ENCODE data around the gene CASK. TPM values are rescaled to one million over a fixed set of nuclear protein-coding genes. Genes with fewer than 3 reads are reported as not detected.

Gene CASK
- total and polyA plus RNA-seq, 4 donors: 3.6 to 14.8 (median 6.2) TPM

GRCh38 chrX:41616935-41617334 is 306.4 kb downstream of the CASK start:
- Histone ChIP-seq H3K27me3 (ENCODE audit: control insufficient read depth in 4 of 4, insufficient read depth in 4 of 4, low read length in 3 of 4) (no peaks in the 10 kb centered on the region), H3K4me1 (ENCODE audit: control insufficient read depth in 4 of 4, insufficient read depth in 4 of 4, low read length in 3 of 4) (peaks cover 0 to 3% (median 0%) of the 10 kb centered on the region in 4 donors), H3K36me3 (ENCODE audit: control insufficient read depth in 4 of 4, insufficient read depth in 3 of 4, low read depth in 1 of 4, low read length in 3 of 4) (no peaks in the 10 kb centered on the region), H3K9ac (ENCODE audit: low read depth in 1 of 2, low read length in 2 of 2) (no peak overlapping the region), H3K4me3 (ENCODE audit: low read depth in 1 of 3, low read length in 3 of 3) (no peak overlapping the region), H3K9me3 (ENCODE audit: control insufficient read depth in 4 of 4, low read length in 3 of 4) (no peaks in the 10 kb centered on the region), H3K27ac (ENCODE audit: low read depth in 1 of 2, low read length in 2 of 2) (no peak overlapping the region)
- no peak for DNase-seq (ENCODE audit: low spot score)
- no peak for TF ChIP-seq HNF4A (conservative IDR thresholded peaks at IDR 0.05)
- no peak for TF ChIP-seq REST (IDR thresholded peaks at IDR 0.05)
- TF ChIP-seq GABPA (IDR thresholded peaks at IDR 0.05 in 1 of 2, conservative IDR thresholded peaks at IDR 0.05 in 1 of 2): no peak
- TF ChIP-seq EGR1 (IDR thresholded peaks at IDR 0.05; ENCODE audit: low read depth in 2 of 2): no peak
- no peak for TF ChIP-seq YY1 (IDR thresholded peaks at IDR 0.05)
- no peak for TF ChIP-seq FOXA2 (IDR thresholded peaks at IDR 0.05)
- TF ChIP-seq NR2F2 (IDR thresholded peaks at IDR 0.05): no peak
- TF ChIP-seq FOXA1 (IDR thresholded peaks at IDR 0.05): no peak
- TF ChIP-seq JUND (IDR thresholded peaks at IDR 0.05): no peak
- no peak for TF ChIP-seq TAF1 (conservative IDR thresholded peaks at IDR 0.05)
- no peak for TF ChIP-seq RAD21 (IDR thresholded peaks at IDR 0.05)
- TF ChIP-seq SP1 (IDR thresholded peaks at IDR 0.05): no peak
- no peak for TF ChIP-seq ZBTB33 (IDR thresholded peaks at IDR 0.05)
- no peak for TF ChIP-seq ATF3 (IDR thresholded peaks at IDR 0.05)
- no peak for TF ChIP-seq MAX (IDR thresholded peaks at IDR 0.05)
- WGBS: 85% methylated on average over 3 of the region's 3 CpGs

GRCh38 chrX:41616255-41616654 is 307.1 kb downstream of the CASK start:
- Histone ChIP-seq H3K27me3 (ENCODE audit: control insufficient read depth in 4 of 4, insufficient read depth in 4 of 4, low read length in 3 of 4) (no peaks in the 10 kb centered on the region), H3K9ac (ENCODE audit: low read depth in 1 of 2, low read length in 2 of 2) (no peak overlapping the region), H3K4me1 (ENCODE audit: control insufficient read depth in 4 of 4, insufficient read depth in 4 of 4, low read length in 3 of 4) (peaks cover 0 to 3% (median 0%) of the 10 kb centered on the region in 4 donors), H3K27ac (ENCODE audit: low read depth in 1 of 2, low read length in 2 of 2) (no peak overlapping the region), H3K4me3 (ENCODE audit: low read depth in 1 of 3, low read length in 3 of 3) (no peak overlapping the region), H3K36me3 (ENCODE audit: control insufficient read depth in 4 of 4, insufficient read depth in 3 of 4, low read depth in 1 of 4, low read length in 3 of 4) (no peaks in the 10 kb centered on the region), H3K9me3 (ENCODE audit: control insufficient read depth in 4 of 4, low read length in 3 of 4) (no peaks in the 10 kb centered on the region)
- TF ChIP-seq SP1 (IDR thresholded peaks at IDR 0.05) (peak; percentile 30), YY1 (IDR thresholded peaks at IDR 0.05) (peak; percentile 18), RXRA (IDR thresholded peaks at IDR 0.05) (peak in 1 of 2 donors; percentile 7), TAF1 (conservative IDR thresholded peaks at IDR 0.05) (no peak), HNF4A (conservative IDR thresholded peaks at IDR 0.05) (peak; percentile 42 to 46)
- DNase-seq (ENCODE audit: low spot score): no peak
